ENCODE data around the gene CCR2. TPM values are rescaled to one million over a fixed set of nuclear protein-coding genes. Genes with fewer than 3 reads are reported as not detected.

CCR2 gene
- total and polyA plus RNA-seq, 4 donors, result 0.13 to 2.2 (median 0.44) TPM; not detected in 1

- no peaks in the 10 kb centered on the region for H3K36me3 ChIP-seq (ENCODE audit: control insufficient read depth, insufficient read depth, low read length)
- H3K27me3 ChIP-seq (ENCODE audit: control insufficient read depth, insufficient read depth, low read length), result no peaks in the 10 kb centered on the region
- peak within 1 kb of the TSS; percentile 52 for H3K27ac ChIP-seq (ENCODE audit: low read depth, low read length)
- whole genome bisulfite sequencing (ENCODE audit: insufficient coverage), result 60% methylated on average over 17 of the region's 20 CpGs
- no peaks in the 10 kb centered on the region for H3K9me3 ChIP-seq (ENCODE audit: control insufficient read depth, insufficient read depth, low read length)
- no peak for DNase-seq (ENCODE audit: low read depth in 4 of 6, low spot score in 6 of 6)
- H3K4me3 ChIP-seq (ENCODE audit: low read depth, low read length), result no peak within 1 kb of the TSS
- H3K4me1 ChIP-seq (ENCODE audit: control insufficient read depth, insufficient read depth, low read length), result peaks cover 8% of the 10 kb centered on the region
Observed at GRCh38 chr3:46406788-46407611, 53.1 kb downstream of the CCR2 start, which contains the start of the genes CCR5AS and CCRL2. TSS of gene CCR5AS (minus strand) at chr3:46407066. TSS of gene CCRL2 (plus strand) at chr3:46407259. CDS start at chr3:46408080, 821 bp downstream.

- Histone ChIP-seq H3K4me1 (ENCODE audit: control insufficient read depth, insufficient read depth, low read length) (peaks cover 8% of the 10 kb centered on the region), H3K4me3 (ENCODE audit: low read depth, low read length) (no peak overlapping the region), H3K27ac (ENCODE audit: low read depth, low read length) (peak overlapping the region; percentile 33), H3K9me3 (ENCODE audit: control insufficient read depth, insufficient read depth, low read length) (no peaks in the 10 kb centered on the region), H3K36me3 (ENCODE audit: control insufficient read depth, insufficient read depth, low read length) (no peaks in the 10 kb centered on the region), H3K27me3 (ENCODE audit: control insufficient read depth, insufficient read depth, low read length) (no peaks in the 10 kb centered on the region)
- WGBS (ENCODE audit: insufficient coverage), result 62% methylated on average over 4 of the region's 7 CpGs
- no peak for DNase-seq (ENCODE audit: low read depth in 4 of 6, low spot score in 6 of 6)
Observed at GRCh38 chr3:46407970-46408369, 54.1 kb downstream of the CCR2 start.

GRCh38 chr3:46408853-46409252, 54.9 kb downstream of the CCR2 start:
- Histone ChIP-seq H3K27me3 (ENCODE audit: control insufficient read depth, insufficient read depth, low read length) (no peaks in the 10 kb centered on the region), H3K27ac (ENCODE audit: low read depth, low read length) (no peak overlapping the region), H3K36me3 (ENCODE audit: control insufficient read depth, insufficient read depth, low read length) (no peaks in the 10 kb centered on the region), H3K9me3 (ENCODE audit: control insufficient read depth, insufficient read depth, low read length) (no peaks in the 10 kb centered on the region), H3K4me3 (ENCODE audit: low read depth, low read length) (no peak overlapping the region), H3K4me1 (ENCODE audit: control insufficient read depth, insufficient read depth, low read length) (peaks cover 8% of the 10 kb centered on the region)
- DNase-seq (ENCODE audit: low read depth in 4 of 6, low spot score in 6 of 6), result no peak
- WGBS (ENCODE audit: insufficient coverage), result 87% methylated on average over 6 of the region's 7 CpGs

- no peaks in the 10 kb centered on the region for H3K27me3 ChIP-seq (ENCODE audit: control insufficient read depth, insufficient read depth, low read length)
- peak in 2 of 6 donors; percentile 15 to 27 for DNase-seq (ENCODE audit: low read depth in 4 of 6, low spot score in 6 of 6)
- 68% methylated on average over 7 of the region's 9 CpGs for WGBS (ENCODE audit: insufficient coverage)
- no peak overlapping the region for H3K4me3 ChIP-seq (ENCODE audit: low read depth, low read length)
- no peaks in the 10 kb centered on the region for H3K9me3 ChIP-seq (ENCODE audit: control insufficient read depth, insufficient read depth, low read length)
- no peak overlapping the region for H3K27ac ChIP-seq (ENCODE audit: low read depth, low read length)
- H3K4me1 ChIP-seq (ENCODE audit: control insufficient read depth, insufficient read depth, low read length), result peaks cover 8% of the 10 kb centered on the region
- no peaks in the 10 kb centered on the region for H3K36me3 ChIP-seq (ENCODE audit: control insufficient read depth, insufficient read depth, low read length)
Observed at GRCh38 chr3:46409739-46410489, 56.0 kb downstream of the CCR2 start.

Other genes starting within 250 kb of the CCR2 start
- 1 to 10 TPM; 5.2 to 7.1 TPM for gene CCR1, start 145.8 kb upstream of the CCR2 start, total RNA-seq
- gene CCR1, start 145.8 kb upstream of the CCR2 start, polyA plus RNA-seq (ENCODE audit: insufficient read length in 2 of 2), result 1 to 10 TPM; 3.0 to 5.9 TPM
- under 1 TPM in 1 of 2 donors, not detected in 1; 0.20 TPM for gene CCR3, start 111.7 kb upstream of the CCR2 start, total RNA-seq
- gene CCR3, start 111.7 kb upstream of the CCR2 start, polyA plus RNA-seq (ENCODE audit: insufficient read length in 2 of 2), result not detected
- gene CCR5, start 16.8 kb downstream of the CCR2 start, total RNA-seq, result under 1 TPM; 0.22 to 0.79 TPM
- under 1 TPM; 0.11 to 0.48 TPM for gene CCR5, start 16.8 kb downstream of the CCR2 start, polyA plus RNA-seq (ENCODE audit: insufficient read length in 2 of 2)
- 1 to 10 TPM; 2.5 to 3.9 TPM for gene CCRL2, start 53.1 kb downstream of the CCR2 start, total RNA-seq
- 1 to 10 TPM in 1 of 2 donors, under 1 TPM in 1; 0.93 to 1.1 TPM for gene CCRL2, start 53.1 kb downstream of the CCR2 start, polyA plus RNA-seq (ENCODE audit: insufficient read length in 2 of 2)
- gene LTF, start 110.8 kb downstream of the CCR2 start, total RNA-seq, result 10 to 100 TPM in 1 of 2 donors, 1 to 10 TPM in 1; 1.4 to 62.3 TPM
- under 1 TPM; 0.47 to 0.49 TPM for gene LTF, start 110.8 kb downstream of the CCR2 start, polyA plus RNA-seq (ENCODE audit: insufficient read length in 2 of 2)
- not detected for gene RTP3, start 143.9 kb downstream of the CCR2 start, total RNA-seq
- not detected for gene RTP3, start 143.9 kb downstream of the CCR2 start, polyA plus RNA-seq (ENCODE audit: insufficient read length in 2 of 2)
- 1 to 10 TPM; 1.4 to 4.6 TPM for gene LRRC2, start 212.2 kb downstream of the CCR2 start, total RNA-seq
- gene LRRC2, start 212.2 kb downstream of the CCR2 start, polyA plus RNA-seq (ENCODE audit: insufficient read length in 2 of 2), result 1 to 10 TPM; 2.5 to 3.3 TPM

All from spinal cord (tissue), 10 donors.